Measurements from ENCODE around the gene ELF2. TPM values are rescaled to one million over a fixed set of nuclear protein-coding genes. Genes with fewer than 3 reads are reported as not detected.

The ELF2 gene
- 10 to 100 TPM; 16.6 to 31.6 (median 20.1) TPM for total RNA-seq
- 10 to 100 TPM in 1 of 2 donors, 1 to 10 TPM in 1; 9.0 to 14.9 TPM for polyA plus RNA-seq

GRCh38 chr4:139177049-139177868 lies at the start of gene ELF2:
TSS of gene ELF2 (minus strand) at chr4:139177218. CDS start at chr4:139137701, 39,517 bp downstream.
- no peak for FAIRE-seq
- intact Hi-C loops (cut with DNase I) = no loop called here

GRCh38 chr4:139223682-139224317 lies 46.8 kb upstream of the ELF2 start:
- Histone ChIP-seq H3K4me1 (no peaks in the 10 kb centered on the region), H3K4me3 (no peak overlapping the region), H3K27ac (no peak overlapping the region), H3K27me3 (no peaks in the 10 kb centered on the region), H3K9me3 (no peaks in the 10 kb centered on the region), H3K36me3 (no peaks in the 10 kb centered on the region)
- 86 to 91% methylated on average over 2 of the region's 2 CpGs for WGBS, 2 donors
- FAIRE-seq (no peak), DNase-seq (no peak), ATAC-seq (no peak)
- no peak for TF ChIP-seq CTCF (IDR thresholded peaks at IDR 0.05)
- intact Hi-C loops (cut with DNase I) = no loop called here

More at GRCh38 chr4:139177049-139177868, at the start of gene ELF2:
- Histone ChIP-seq H3K4me3 (peak within 1 kb of the TSS; percentile 60 to 97 (median 89)), H3K4me1 (peaks cover 0 to 12% (median 0%) of the 10 kb centered on the region in 3 donors), H3K9me3 (no peaks in the 10 kb centered on the region), H3K36me3 (no peaks in the 10 kb centered on the region), H3K27ac (peak within 1 kb of the TSS; percentile 99 to 100 (median 99)), H3K27me3 (no peaks in the 10 kb centered on the region)
- ATAC-seq (peak; percentile 79 to 88 (median 81)), DNase-seq (peak; percentile 90 to 97 (median 95))
- no peak for TF ChIP-seq CTCF (IDR thresholded peaks at IDR 0.05)
- WGBS, 2 donors = 0 to 1% methylated on average over 38 to 82 of the region's 83 CpGs

GRCh38 chr4:139222215-139222614 lies 45.2 kb upstream of the ELF2 start:
- no peak for ATAC-seq
- Histone ChIP-seq H3K9me3 (no peaks in the 10 kb centered on the region), H3K27me3 (no peaks in the 10 kb centered on the region), H3K36me3 (no peaks in the 10 kb centered on the region), H3K4me1 (no peaks in the 10 kb centered on the region), H3K27ac (no peak overlapping the region), H3K4me3 (no peak overlapping the region)
- no peak for FAIRE-seq
- no peak for DNase-seq
- 85 to 86% methylated on average over 5 of the region's 5 CpGs for WGBS, 2 donors
- no peak for TF ChIP-seq CTCF (IDR thresholded peaks at IDR 0.05)
- intact Hi-C loops (cut with DNase I) = no loop called here

DNA sequence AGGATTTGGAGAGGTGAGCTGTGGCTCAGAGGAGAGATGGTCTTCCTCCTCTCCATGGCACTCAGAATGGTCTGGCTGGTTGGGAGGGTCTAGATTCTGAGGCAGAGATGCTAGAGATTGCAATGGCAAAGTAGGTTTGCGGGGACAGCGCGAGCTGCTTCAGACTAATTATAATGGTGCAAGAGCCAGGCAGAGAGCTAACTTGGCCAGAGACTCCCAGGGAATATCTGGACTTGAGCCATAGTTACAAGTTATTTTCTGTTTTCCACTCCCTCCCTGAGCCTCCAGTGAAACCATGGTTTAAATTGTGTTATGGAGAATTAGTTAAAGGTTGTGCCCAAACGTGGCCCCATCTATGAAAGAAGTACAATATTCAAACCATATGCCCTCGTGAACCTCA lies 44.7 kb upstream of the ELF2 start:
- FAIRE-seq = no peak
- Histone ChIP-seq H3K27me3 (no peaks in the 10 kb centered on the region), H3K27ac (no peak overlapping the region), H3K4me3 (no peak overlapping the region), H3K9me3 (no peaks in the 10 kb centered on the region), H3K36me3 (no peaks in the 10 kb centered on the region), H3K4me1 (no peaks in the 10 kb centered on the region)
- 80 to 82% methylated on average over 5 of the region's 5 CpGs for WGBS, 2 donors
- no peak for DNase-seq
- intact Hi-C loops (cut with DNase I) = no loop called here
- no peak for ATAC-seq
- TF ChIP-seq CTCF (IDR thresholded peaks at IDR 0.05) = no peak
